Amniotic epithelial cell (primary cell): ENCODE results near the gene EIF2S2.
A peak's percentile ranks its signal among the peaks of the same experiment; 100 is the strongest.

Experiments
- DNase-seq: peaks from one replicate; pipeline ENCODE4 v3.0.0-alpha.2; 2010; ENCODE audit warnings: low read depth

EIF2S2 gene

GRCh38 chr20:34064286-34064685 is 47.8 kb downstream of the EIF2S2 start:
- DNase-seq = no peak

- DNase-seq = peak; percentile 48
Observed at GRCh38 chr20:34062570-34063482, 49.2 kb downstream of the EIF2S2 start.

GRCh38 chr20:34061695-34062094 is 50.3 kb downstream of the EIF2S2 start:
- DNase-seq = no peak

GRCh38 chr20:34060970-34061369 is 51.1 kb downstream of the EIF2S2 start:
- DNase-seq = no peak

GRCh38 chr20:34058831-34059230 is 53.2 kb downstream of the EIF2S2 start:
- peak; percentile 18 for DNase-seq

GRCh38 chr20:34055290-34055689 is 56.8 kb downstream of the EIF2S2 start:
- DNase-seq = no peak

GRCh38 chr20:34052414-34052813 is 59.6 kb downstream of the EIF2S2 start:
- no peak for DNase-seq

- no peak for DNase-seq
Observed at GRCh38 chr20:34049897-34050695, 61.9 kb downstream of the EIF2S2 start.

GRCh38 chr20:34049389-34049788 is 62.7 kb downstream of the EIF2S2 start:
- DNase-seq = no peak

GRCh38 chr20:34047917-34048316 is 64.1 kb downstream of the EIF2S2 start:
- DNase-seq = no peak

GRCh38 chr20:34047010-34047687 is 64.9 kb downstream of the EIF2S2 start:
- no peak for DNase-seq

GRCh38 chr20:34045930-34046725 is 65.9 kb downstream of the EIF2S2 start:
- no peak for DNase-seq

GRCh38 chr20:34045294-34045693 is 66.7 kb downstream of the EIF2S2 start:
- DNase-seq = peak; percentile 59

GRCh38 chr20:34043025-34043424 is 69.0 kb downstream of the EIF2S2 start:
- DNase-seq = no peak

GRCh38 chr20:34042262-34042661 is 69.8 kb downstream of the EIF2S2 start:
- DNase-seq = no peak

- DNase-seq = no peak
Observed at GRCh38 chr20:34041226-34041625, 70.8 kb downstream of the EIF2S2 start.

GRCh38 chr20:34040300-34040995 is 71.6 kb downstream of the EIF2S2 start:
- DNase-seq = no peak
